HG02870 (cell line): ENCODE measurements around the gene ALKBH2.

ENCODE experiments used
- ATAC-seq: cut with Tn5 transposase; IDR thresholded peaks from one replicate; pipeline ENCODE4 v1.9.1; 2021; ENCODE audit warnings: mild to moderate bottlenecking, moderate library complexity; ENCODE audit not compliant: unreplicated experiment

The ALKBH2 gene

GRCh38 chr12:109114644-109115043 lies 21.4 kb upstream of the ALKBH2 start:
- ATAC-seq = no peak

- ATAC-seq = no peak
Measured at GRCh38 chr12:109113661-109114321, 20.5 kb upstream of the ALKBH2 start.

GRCh38 chr12:109112720-109113465 lies 19.6 kb upstream of the ALKBH2 start:
- ATAC-seq = no peak

- peak; percentile 73 for ATAC-seq
Measured at GRCh38 chr12:109110988-109111495, 17.8 kb upstream of the ALKBH2 start.

GRCh38 chr12:109109746-109110350 lies 16.6 kb upstream of the ALKBH2 start:
- no peak for ATAC-seq

- ATAC-seq = no peak
Measured at GRCh38 chr12:109105176-109105575, 11.9 kb upstream of the ALKBH2 start.

- ATAC-seq = no peak
Measured at GRCh38 chr12:109102491-109102890, 9.2 kb upstream of the ALKBH2 start.

GRCh38 chr12:109100741-109101140 lies 7.5 kb upstream of the ALKBH2 start:
- ATAC-seq = no peak

GRCh38 chr12:109099431-109100020 lies 6.3 kb upstream of the ALKBH2 start:
- no peak for ATAC-seq

- ATAC-seq = no peak
Measured at GRCh38 chr12:109098651-109099050, 5.4 kb upstream of the ALKBH2 start.

GRCh38 chr12:109098183-109098604 lies 4.9 kb upstream of the ALKBH2 start:
- peak; percentile 31 for ATAC-seq

GRCh38 chr12:109097435-109098182 lies 4.3 kb upstream of the ALKBH2 start, which contains the start of gene UNG:
TSS of gene UNG (plus strand) at chr12:109097597. CDS start at chr12:109097680, 83 bp downstream.
- ATAC-seq = peak; percentile 90

- no peak for ATAC-seq
Measured at GRCh38 chr12:109097140-109097434, 3.8 kb upstream of the ALKBH2 start.

- ATAC-seq = no peak
Measured at GRCh38 chr12:109092497-109093021, 713 bp downstream of the ALKBH2 start.

- ATAC-seq = no peak
Measured at GRCh38 chr12:109089683-109090082, 3.6 kb downstream of the ALKBH2 start.

- no peak for ATAC-seq
Measured at GRCh38 chr12:109088818-109089217, 4.5 kb downstream of the ALKBH2 start.

- no peak for ATAC-seq
Measured at GRCh38 chr12:109087250-109087649, 6.0 kb downstream of the ALKBH2 start.

GRCh38 chr12:109085590-109085989 lies 7.7 kb downstream of the ALKBH2 start:
- no peak for ATAC-seq

GRCh38 chr12:109084425-109084824 lies 8.8 kb downstream of the ALKBH2 start:
- no peak for ATAC-seq

- no peak for ATAC-seq
Measured at GRCh38 chr12:109082751-109083150, 10.5 kb downstream of the ALKBH2 start.

- no peak for ATAC-seq
Measured at GRCh38 chr12:109074866-109075265, 18.4 kb downstream of the ALKBH2 start.
